Measurements from ENCODE around the gene BET1L. TPM values are rescaled to one million over a fixed set of nuclear protein-coding genes. Genes with fewer than 3 reads are reported as not detected.
A peak's percentile ranks its signal among the peaks of the same experiment; 100 is the strongest.

Gene BET1L
- polyA plus RNA-seq, 1 experiment = 111 TPM

- no peak for TF ChIP-seq CTCF (IDR thresholded peaks at IDR 0.05; ENCODE audit: insufficient read depth, low read depth, low read length)
- CTCF ChIA-PET = interaction anchor here (1.3 to 1.6 kb wide), 2 partner anchors 236 to 239 kb away, joined by 3 read pairs; no protein-coding TSS in a partner anchor
- H3K4me3 ChIP-seq (ENCODE audit: low read depth, low read length) = peak overlapping the region; percentile 96
- POLR2A ChIA-PET = no interaction called here
- peaks cover 54% of the 10 kb centered on the region for H3K36me3 ChIP-seq (ENCODE audit: control insufficient read depth, insufficient read depth, low read length)
- DNase-seq (ENCODE audit: low read depth) = no peak
- H3K27me3 ChIP-seq (ENCODE audit: control insufficient read depth, insufficient read depth, low read length) = no peaks in the 10 kb centered on the region
Observed at GRCh38 chr11:209275-210121, 2.3 kb upstream of the BET1L start.

GRCh38 chr11:208917-209260 is 1.7 kb upstream of the BET1L start:
- CTCF ChIA-PET = interaction anchor here (0.9 to 1.6 kb wide), 3 partner anchors 127 to 240 kb away, joined by 3 read pairs; no protein-coding TSS in a partner anchor
- Histone ChIP-seq H3K27me3 (ENCODE audit: control insufficient read depth, insufficient read depth, low read length) (no peaks in the 10 kb centered on the region), H3K36me3 (ENCODE audit: control insufficient read depth, insufficient read depth, low read length) (peaks cover 55% of the 10 kb centered on the region), H3K4me3 (ENCODE audit: low read depth, low read length) (peak overlapping the region; percentile 96)
- no peak for TF ChIP-seq CTCF (IDR thresholded peaks at IDR 0.05; ENCODE audit: insufficient read depth, low read depth, low read length)
- POLR2A ChIA-PET = interaction anchor here (0.7 kb wide), 1 partner anchor 570 kb away, joined by 21 read pairs; no protein-coding TSS in a partner anchor
- DNase-seq (ENCODE audit: low read depth) = no peak

- TF ChIP-seq CTCF (IDR thresholded peaks at IDR 0.05; ENCODE audit: insufficient read depth, low read depth, low read length) = no peak
- ChIA-PET POLR2A (interaction anchor here (0.7 kb wide), 1 partner anchor 571 kb away, joined by 21 read pairs; no protein-coding TSS in a partner anchor), CTCF (interaction anchor here (0.9 to 1.6 kb wide), 3 partner anchors 128 to 240 kb away, joined by 3 read pairs; no protein-coding TSS in a partner anchor)
- Histone ChIP-seq H3K27me3 (ENCODE audit: control insufficient read depth, insufficient read depth, low read length) (no peaks in the 10 kb centered on the region), H3K4me3 (ENCODE audit: low read depth, low read length) (peak overlapping the region; percentile 96), H3K36me3 (ENCODE audit: control insufficient read depth, insufficient read depth, low read length) (peaks cover 56% of the 10 kb centered on the region)
- no peak for DNase-seq (ENCODE audit: low read depth)
Observed at GRCh38 chr11:208181-208916, 1.1 kb upstream of the BET1L start.

- no peaks in the 10 kb centered on the region for H3K27me3 ChIP-seq (ENCODE audit: control insufficient read depth, insufficient read depth, low read length)
- no peak for DNase-seq (ENCODE audit: low read depth)
- H3K36me3 ChIP-seq (ENCODE audit: control insufficient read depth, insufficient read depth, low read length) = peaks cover 54% of the 10 kb centered on the region
- ChIA-PET POLR2A (no interaction called here), CTCF (interaction anchor here (0.9 to 1.5 kb wide), 3 partner anchors 128 to 241 kb away, joined by 3 to 6 read pairs (median 3); no protein-coding TSS in a partner anchor)
- H3K4me3 ChIP-seq (ENCODE audit: low read depth, low read length) = peak overlapping the region; percentile 96
- TF ChIP-seq CTCF (IDR thresholded peaks at IDR 0.05; ENCODE audit: insufficient read depth, low read depth, low read length) = no peak
Observed at GRCh38 chr11:207863-208180, 623 bp upstream of the BET1L start.
